ENCODE data around the gene SLC25A26.

Gene SLC25A26

GRCh38 chr3:66383998-66384745 lies 163.4 kb downstream of the SLC25A26 start:
- Histone ChIP-seq H3K9ac (no peak overlapping the region), H3K4me2 (no peak overlapping the region), H3K4me1 (peaks cover 59% of the 10 kb centered on the region), H3K9me3 (no peaks in the 10 kb centered on the region), H3K4me3 (no peak overlapping the region), H3K27me3 (no peaks in the 10 kb centered on the region), H4K20me1 (peaks cover 96% of the 10 kb centered on the region), H3K36me3 (peaks cover 79% of the 10 kb centered on the region), H3K27ac (no peak overlapping the region; the same call in 1 of the 2 replicates)
- no peak for TF ChIP-seq Cebpa-rat (IDR thresholded peaks at IDR 0.05)

- Histone ChIP-seq H3K9ac (no peak overlapping the region), H3K4me1 (peaks cover 67% of the 10 kb centered on the region), H3K4me3 (no peak overlapping the region), H3K9me3 (no peaks in the 10 kb centered on the region), H3K27me3 (no peaks in the 10 kb centered on the region), H3K27ac (no peak overlapping the region), H3K4me2 (peak overlapping the region; percentile 89), H3K36me3 (peaks cover 78% of the 10 kb centered on the region), H4K20me1 (peaks cover 94% of the 10 kb centered on the region)
- TF ChIP-seq Cebpa-rat (IDR thresholded peaks at IDR 0.05) = no peak
These were observed 164.3 kb downstream of the SLC25A26 start for GRCh38 chr3:66385066-66385465.

GRCh38 chr3:66386011-66386924 lies 165.5 kb downstream of the SLC25A26 start:
- H3K4me1 ChIP-seq = peaks cover 77% of the 10 kb centered on the region
- H3K36me3 ChIP-seq = peaks cover 71% of the 10 kb centered on the region
- TF ChIP-seq Cebpa-rat (IDR thresholded peaks at IDR 0.05) = no peak
- no peaks in the 10 kb centered on the region for H3K9me3 ChIP-seq
- H3K4me2 ChIP-seq = peak overlapping the region; percentile 89
- peak overlapping the region; percentile 51 for H3K9ac ChIP-seq
- H3K27ac ChIP-seq = peak overlapping the region; percentile 80
- H3K4me3 ChIP-seq = peak overlapping the region; percentile 52
- H4K20me1 ChIP-seq = peaks cover 88% of the 10 kb centered on the region
- no peaks in the 10 kb centered on the region for H3K27me3 ChIP-seq

GRCh38 chr3:66386925-66387650 lies 166.3 kb downstream of the SLC25A26 start:
- peak overlapping the region; percentile 89 for H3K4me2 ChIP-seq
- H3K9ac ChIP-seq = peak overlapping the region; percentile 51
- TF ChIP-seq Cebpa-rat (IDR thresholded peaks at IDR 0.05) = no peak
- peaks cover 81% of the 10 kb centered on the region for H4K20me1 ChIP-seq
- H3K27ac ChIP-seq = peak overlapping the region; percentile 80
- H3K27me3 ChIP-seq = no peaks in the 10 kb centered on the region
- peaks cover 78% of the 10 kb centered on the region for H3K4me1 ChIP-seq
- peak overlapping the region; percentile 52 for H3K4me3 ChIP-seq
- H3K36me3 ChIP-seq = peaks cover 71% of the 10 kb centered on the region
- no peaks in the 10 kb centered on the region for H3K9me3 ChIP-seq

- no peak overlapping the region for H3K4me3 ChIP-seq
- H3K9me3 ChIP-seq = no peaks in the 10 kb centered on the region
- H3K27me3 ChIP-seq = no peaks in the 10 kb centered on the region
- H3K36me3 ChIP-seq = peaks cover 57% of the 10 kb centered on the region
- H3K27ac ChIP-seq = no peak overlapping the region
- peak overlapping the region; percentile 40 for H3K4me2 ChIP-seq
- H4K20me1 ChIP-seq = peaks cover 79% of the 10 kb centered on the region
- peaks cover 100% of the 10 kb centered on the region for H3K4me1 ChIP-seq
- H3K9ac ChIP-seq = no peak overlapping the region
- TF ChIP-seq Cebpa-rat (IDR thresholded peaks at IDR 0.05) = no peak
These were observed 169.2 kb downstream of the SLC25A26 start for GRCh38 chr3:66390013-66390412.

GRCh38 chr3:66392512-66392911 lies 171.7 kb downstream of the SLC25A26 start:
- Histone ChIP-seq H3K36me3 (peaks cover 70% of the 10 kb centered on the region), H3K4me3 (no peak overlapping the region; the same call in 1 of the 2 replicates), H3K4me1 (peaks cover 100% of the 10 kb centered on the region), H3K27me3 (no peaks in the 10 kb centered on the region), H3K4me2 (peak overlapping the region; percentile 92), H3K9ac (no peak overlapping the region), H3K9me3 (no peaks in the 10 kb centered on the region), H3K27ac (peak overlapping the region; percentile 73), H4K20me1 (peaks cover 79% of the 10 kb centered on the region)
- TF ChIP-seq Cebpa-rat (IDR thresholded peaks at IDR 0.05) = no peak

- Histone ChIP-seq H3K9ac (peak overlapping the region; percentile 63), H3K4me2 (peak overlapping the region; percentile 92), H3K4me3 (peak overlapping the region; percentile 49)
These were observed 172.1 kb downstream of the SLC25A26 start for GRCh38 chr3:66392966-66393332.

GRCh38 chr3:66393333-66394005 lies 172.7 kb downstream of the SLC25A26 start:
- no peak for TF ChIP-seq Cebpa-rat (IDR thresholded peaks at IDR 0.05)
- Histone ChIP-seq H4K20me1 (peaks cover 81% of the 10 kb centered on the region), H3K9me3 (no peaks in the 10 kb centered on the region), H3K27ac (peak overlapping the region; percentile 73), H3K36me3 (peaks cover 75% of the 10 kb centered on the region), H3K4me2 (peak overlapping the region; percentile 92), H3K4me3 (peak overlapping the region; percentile 49), H3K27me3 (no peaks in the 10 kb centered on the region), H3K4me1 (peaks cover 100% of the 10 kb centered on the region), H3K9ac (peak overlapping the region; percentile 63)

More at GRCh38 chr3:66392966-66393332, 172.1 kb downstream of the SLC25A26 start:
- H3K4me1 ChIP-seq = peaks cover 100% of the 10 kb centered on the region
- peaks cover 74% of the 10 kb centered on the region for H3K36me3 ChIP-seq
- H3K9me3 ChIP-seq = no peaks in the 10 kb centered on the region
- H4K20me1 ChIP-seq = peaks cover 80% of the 10 kb centered on the region
- no peak for TF ChIP-seq Cebpa-rat (IDR thresholded peaks at IDR 0.05)
- H3K27me3 ChIP-seq = no peaks in the 10 kb centered on the region
- peak overlapping the region; percentile 73 for H3K27ac ChIP-seq
